H1 (cell line): ENCODE measurements around the gene VPS37C. TPM values are rescaled to one million over a fixed set of nuclear protein-coding genes. Genes with fewer than 3 reads are reported as not detected.

Experiments used
- CTCF ChIA-PET: fragments of 300-600 bp; sonication (Branson Sonifier 250); formaldehyde crosslinking; loops from one replicate; lab custom pipeline; 2021; ENCODE audit not compliant: partially characterized antibody; lab: Charles Lee
- POLR2A ChIA-PET: fragments of 300-600 bp; sonication (Branson Sonifier 250); formaldehyde crosslinking; loops from one replicate; lab custom pipeline; 2021; ENCODE audit warnings: inconsistent platforms; ENCODE audit not compliant: partially characterized antibody; lab: Charles Lee
- DNase-seq, 2 experiments: peaks; one replicate each; pipeline versions ENCODE4 v3.0.0 to v3.0.0-alpha.2; 2010 to 2022; ENCODE audit warnings: low spot score in 2 of 2, low read depth in 1 of 2, mixed read lengths in 1 of 2
- FAIRE-seq: peaks from 2 replicates; lab custom pipeline; 2011; peaks lifted over from hg19 to GRCh38; lab: Jason Lieb, UNC
- H2AFZ ChIP-seq: 2 replicates; pipeline ENCODE4 v1.8.1; 2012; ENCODE audit warnings: low read length, inconsistent platforms
- H2AK5ac ChIP-seq: 2 replicates; pipeline ENCODE4 v1.6.1; 2013; ENCODE audit warnings: low read depth, low read length
- H2BK120ac ChIP-seq: replicated peaks from 2 replicates; pipeline ENCODE3; 2013; ENCODE audit warnings: low read depth, low read length, inconsistent platforms
- H2BK12ac ChIP-seq: 2 replicates; pipeline ENCODE4 v1.6.1; 2013; ENCODE audit warnings: low read depth, low read length
- H2BK15ac ChIP-seq: 2 replicates; pipeline ENCODE4 v1.6.1; 2013; ENCODE audit warnings: low read length
- H2BK20ac ChIP-seq: 2 replicates; pipeline ENCODE4 v1.6.1; 2013; ENCODE audit warnings: low read length
- H2BK5ac ChIP-seq: 2 replicates; pipeline ENCODE4 v1.6.1; 2013; ENCODE audit warnings: low read depth, low read length
- H3K14ac ChIP-seq: 2 replicates; pipeline ENCODE4 v1.6.1; 2013; ENCODE audit warnings: inconsistent platforms; ENCODE audit not compliant: insufficient read length
- H3K18ac ChIP-seq: 2 replicates; pipeline ENCODE4 v1.6.1; 2013; ENCODE audit warnings: low read length; ENCODE audit errors: extremely low read depth
- H3K23ac ChIP-seq: 2 replicates; pipeline ENCODE4 v1.6.1; 2013; ENCODE audit warnings: inconsistent platforms; ENCODE audit not compliant: insufficient read length
- H3K23me2 ChIP-seq: 2 replicates; pipeline ENCODE4 v1.6.1; 2013; ENCODE audit warnings: low read depth, low read length
- H3K27ac ChIP-seq: 2 replicates; pipeline ENCODE4 v1.6.1; 2011; ENCODE audit warnings: low read depth, low read length, inconsistent platforms
- H3K27me3 ChIP-seq, 4 experiments: replicated peaks in 1 of 4; 1 replicate in 1 of 4; 2 replicates in 3 of 4; pipeline versions ENCODE4 v1.6.1 to v1.8.1; 2011 to 2013; ENCODE audit warnings: low read length in 3 of 4, mild to moderate bottlenecking in 3 of 4, inconsistent platforms in 2 of 4, mixed read lengths in 2 of 4, moderate library complexity in 1 of 4; ENCODE audit not compliant: control insufficient read depth in 3 of 4, insufficient read depth in 3 of 4; ENCODE audit errors: extremely low read depth in 1 of 4
- H3K36me3 ChIP-seq, 4 experiments: 2 replicates each; pipeline versions ENCODE4 v1.6.1 to v1.8.1; 2011 to 2013; ENCODE audit warnings: mild to moderate bottlenecking in 4 of 4, low read length in 3 of 4, moderate library complexity in 2 of 4, control low read depth in 1 of 4, inconsistent platforms in 1 of 4; ENCODE audit not compliant: insufficient read depth in 4 of 4, control insufficient read depth in 2 of 4
- H3K4ac ChIP-seq: replicated peaks from 2 replicates; pipeline ENCODE3; 2013; ENCODE audit warnings: low read length, low read depth, mixed read lengths, inconsistent platforms; ENCODE audit not compliant: insufficient read length
- H3K4me1 ChIP-seq, 4 experiments: replicated peaks in 1 of 4; 1 replicate in 1 of 4; 2 replicates in 3 of 4; pipeline versions ENCODE4 v1.6.1 to v1.8.1; 2011 to 2013; ENCODE audit warnings: low read length in 3 of 4, inconsistent platforms in 2 of 4, mixed read lengths in 1 of 4; ENCODE audit not compliant: insufficient read depth in 4 of 4, control insufficient read depth in 3 of 4
- H3K4me2 ChIP-seq, 2 experiments: 2 replicates each; pipeline versions ENCODE4 v1.6.1 to v1.8.1; 2011 to 2013; ENCODE audit warnings: low read depth in 2 of 2, low read length in 2 of 2, control low read depth in 1 of 2, inconsistent platforms in 1 of 2, mild to moderate bottlenecking in 1 of 2; ENCODE audit not compliant: insufficient read depth in 1 of 2
- H3K4me3 ChIP-seq, 4 experiments: fragments of 200-600, 300-600 bp in 1 of 4; sonication (generic), shearing (Covaris generic), sonication (Bioruptor Twin) in 1 of 4; 2 replicates each; pipeline versions ENCODE4 v1.5.1 to v1.8.1; 2011 to 2016; ENCODE audit warnings: low read length in 4 of 4, low read depth in 3 of 4, control low read depth in 2 of 4, inconsistent platforms in 2 of 4, mild to moderate bottlenecking in 2 of 4, mixed read lengths in 1 of 4, moderate library complexity in 1 of 4; ENCODE audit not compliant: insufficient read depth in 2 of 4; ENCODE audit errors: extremely low read depth in 1 of 4
- H3K56ac ChIP-seq: replicated peaks from 2 replicates; pipeline ENCODE3; 2013; ENCODE audit warnings: low read depth, mild to moderate bottlenecking, mixed read lengths, low read length, inconsistent platforms; ENCODE audit not compliant: insufficient read length
- H3K79me1 ChIP-seq: 2 replicates; pipeline ENCODE4 v1.6.1; 2013; ENCODE audit warnings: low read depth, low read length, control low read depth
- H3K79me2 ChIP-seq, 2 experiments: 2 replicates each; pipeline versions ENCODE4 v1.6.1 to v1.8.1; 2012 to 2013; ENCODE audit warnings: low read length in 2 of 2, mild to moderate bottlenecking in 2 of 2, inconsistent platforms in 1 of 2; ENCODE audit not compliant: insufficient read depth in 2 of 2, control insufficient read depth in 1 of 2
- H3K9ac ChIP-seq, 4 experiments: replicated peaks in 1 of 4; 1 replicate in 1 of 4; 2 replicates in 3 of 4; pipeline versions ENCODE4 v1.6.1 to v1.8.1; 2011 to 2013; ENCODE audit warnings: low read depth in 3 of 4, low read length in 3 of 4, control low read depth in 2 of 4, mild to moderate bottlenecking in 2 of 4, moderate library complexity in 2 of 4, inconsistent platforms in 1 of 4; ENCODE audit errors: extremely low read depth in 1 of 4
- H3K9me3 ChIP-seq, 2 experiments: 2 replicates each; pipeline versions ENCODE4 v1.6.1 to v1.8.1; 2012 to 2013; ENCODE audit warnings: mild to moderate bottlenecking in 2 of 2, moderate library complexity in 2 of 2, control low read depth in 1 of 2, inconsistent platforms in 1 of 2, low read depth in 1 of 2, low read length in 1 of 2, mixed read lengths in 1 of 2; ENCODE audit not compliant: insufficient read depth in 2 of 2
- H4K20me1 ChIP-seq, 2 experiments: replicated peaks in 1 of 2; 2 replicates each; pipeline versions ENCODE3 to v1.8.1; 2011 to 2013; ENCODE audit warnings: inconsistent platforms in 2 of 2, low read length in 2 of 2, mild to moderate bottlenecking in 1 of 2; ENCODE audit not compliant: insufficient read depth in 2 of 2, control insufficient read depth in 1 of 2
- H4K5ac ChIP-seq: 2 replicates; pipeline ENCODE4 v1.6.1; 2013; ENCODE audit warnings: low read length, low read depth, mixed read lengths, inconsistent platforms; ENCODE audit not compliant: insufficient read length
- H4K8ac ChIP-seq: 2 replicates; pipeline ENCODE4 v1.8.0; 2013; ENCODE audit warnings: mild to moderate bottlenecking, moderate library complexity, low read length, inconsistent platforms; ENCODE audit not compliant: insufficient read depth; ENCODE audit errors: extremely low read depth
- H4K91ac ChIP-seq: replicated peaks from 2 replicates; pipeline ENCODE3; 2013; ENCODE audit warnings: low read length, mixed read lengths, inconsistent platforms; ENCODE audit not compliant: insufficient read length
- CTBP2 ChIP-seq: IDR thresholded peaks from 2 replicates; pipeline ENCODE4 v1.7.0; 2011; ENCODE audit warnings: borderline replicate concordance, mild to moderate bottlenecking, moderate library complexity, mixed read lengths, low read length; ENCODE audit not compliant: insufficient read depth, insufficient read length
- FOSL1 ChIP-seq: IDR thresholded peaks from 2 replicates; pipeline ENCODE4 v1.6.1; 2011; ENCODE audit warnings: mild to moderate bottlenecking, low read depth, low read length, moderate library complexity; ENCODE audit not compliant: insufficient read depth
- HDAC6 ChIP-seq: IDR thresholded peaks from one replicate; pipeline ENCODE4 v1.7.1; 2012; ENCODE audit warnings: low read depth, mild to moderate bottlenecking, inconsistent platforms, low read length, moderate library complexity
- MAX ChIP-seq: IDR thresholded peaks from 2 replicates; pipeline ENCODE4 v1.6.1; 2012; ENCODE audit warnings: inconsistent platforms
- NRF1 ChIP-seq: IDR thresholded peaks from 2 replicates; pipeline ENCODE4 v1.6.1; 2011; ENCODE audit warnings: mild to moderate bottlenecking, low read depth, low read length, improper control_type of control experiment
- PHF8 ChIP-seq: fragments of 200-600 bp; sonication (generic); conservative IDR thresholded peaks from 2 replicates; pipeline ENCODE4 v1.7.1; 2012; ENCODE audit warnings: low read depth, mild to moderate bottlenecking, inconsistent platforms, low read length, moderate library complexity
- POLR2A ChIP-seq, 2 experiments: IDR thresholded peaks; 1 replicate in 1 of 2; 2 replicates in 1 of 2; pipeline ENCODE4 v1.6.1; 2011; ENCODE audit warnings: low read depth in 2 of 2, low read length in 2 of 2, mild to moderate bottlenecking in 2 of 2; ENCODE audit errors: control extremely low read depth in 1 of 2
- RAD21 ChIP-seq, 2 experiments: IDR thresholded peaks in 1 of 2; conservative IDR thresholded peaks in 1 of 2; 2 replicates each; pipeline ENCODE4 v1.6.1; 2011; ENCODE audit warnings: low read depth in 2 of 2, low read length in 2 of 2, improper control_type of control experiment in 1 of 2, inconsistent platforms in 1 of 2, mild to moderate bottlenecking in 1 of 2, moderate library complexity in 1 of 2
- RBBP5 ChIP-seq: IDR thresholded peaks from 2 replicates; pipeline ENCODE4 v1.7.1; 2012; ENCODE audit warnings: low read depth, mild to moderate bottlenecking, inconsistent platforms, low read length, moderate library complexity, borderline replicate concordance
- RXRA ChIP-seq: IDR thresholded peaks from 2 replicates; pipeline ENCODE4 v1.6.1; 2011; ENCODE audit warnings: low read depth, mild to moderate bottlenecking, low read length, moderate library complexity; ENCODE audit not compliant: insufficient read depth
- SIRT6 ChIP-seq: IDR thresholded peaks from one replicate; pipeline ENCODE4 v1.7.1; 2012; ENCODE audit warnings: low read length, inconsistent platforms
- TAF7 ChIP-seq: optimal IDR thresholded peaks from 2 replicates; pipeline ENCODE3; 2011; ENCODE audit warnings: low read depth, mild to moderate bottlenecking, inconsistent platforms, low read length, moderate library complexity, borderline replicate concordance
- TBP ChIP-seq: IDR thresholded peaks from 2 replicates; pipeline ENCODE4 v1.6.1; 2011; ENCODE audit warnings: low read depth, low read length, improper control_type of control experiment
- ZNF274 ChIP-seq: IDR thresholded peaks from 2 replicates; pipeline ENCODE4 v1.7.0; 2012; ENCODE audit warnings: low read length, borderline replicate concordance; ENCODE audit errors: extremely low read depth
- WGBS, 2 experiments: shearing (Covaris generic) in 1 of 2; methylation state at CpG; one replicate each; pipeline versions ENCODE4 v1.1.6 to v1.1.7; 2013 to 2015; ENCODE audit warnings: low lambda C conversion rate in 2 of 2, mixed read lengths in 2 of 2, inconsistent platforms in 1 of 2, low coverage in 1 of 2, missing lambda C conversion rate in 1 of 2; ENCODE audit not compliant: insufficient replicate concordance in 2 of 2, insufficient coverage in 1 of 2, insufficient read length in 1 of 2; ENCODE audit errors: extremely low coverage in 1 of 2, missing lambda C conversion rate in 1 of 2; 5-methylcytosine and 5-hydroxymethylcytosine counted together
- polyA plus RNA-seq, 7 experiments: library from polyadenylated mRNA; depleted of rRNA in 3 of 7; stranded (reverse) in 5 of 7; unstranded in 2 of 7; fragments of >200 nt in 5 of 7; fragments of 200-250 nt in 2 of 7; gene quantifications; 1 replicate in 5 of 7; 2 replicates in 1 of 7; 4 replicates in 1 of 7; pipeline versions ENCODE4 v1.2.1 to v1.2.3, GENCODE V29; 2011 to 2013; ENCODE audit warnings: missing spikeins in 2 of 7, mixed read lengths in 2 of 7
- total RNA-seq: library from RNA; stranded (reverse); fragmentation: NEBNext Ultra II Directional; extraction: Animal tissue kit (Norgen Biotek cat#: 25700); gene quantifications from 2 replicates; pipeline ENCODE4 v1.2.1, GENCODE V29; 2021

VPS37C gene
- total and polyA plus RNA-seq, 2 of the 8 experiments (the other 6 are each of a cell fraction or from before 2014, with no cell fraction given), result 12.9 to 21.0 TPM

GRCh38 chr11:61127991-61128390, 33.2 kb downstream of the VPS37C start:
- no peak overlapping the region for H3K23ac ChIP-seq
- H4K5ac ChIP-seq, result no peak overlapping the region
- H4K20me1 ChIP-seq, result peaks cover 0 to 3% of the 10 kb centered on the region in 2 experiments
- no peak overlapping the region for H2AFZ ChIP-seq
- H3K56ac ChIP-seq, result no peak overlapping the region
- POLR2A ChIA-PET, result interaction anchor here (1.0 kb wide), 1 partner anchor 15 kb away, joined by 3 read pairs; no protein-coding TSS in a partner anchor
- no peak overlapping the region for H3K4me2 ChIP-seq
- no peak overlapping the region for H3K27ac ChIP-seq
- no peaks in the 10 kb centered on the region for H3K9me3 ChIP-seq
- WGBS, 2 experiments, result 76% methylated on average over 9 of the region's 9 CpGs; no CpG with 5 or more reads in 1 of the 2 experiments
- H2BK15ac ChIP-seq, result no peak overlapping the region
- H2AK5ac ChIP-seq, result no peak overlapping the region
- H2BK5ac ChIP-seq, result no peak overlapping the region
- no peaks in the 10 kb centered on the region for H3K23me2 ChIP-seq
- FAIRE-seq (no peak), DNase-seq (no peak)
- no peaks in the 10 kb centered on the region; a peak in 2 of 8 replicates for H3K36me3 ChIP-seq
- CTCF ChIA-PET, result interaction anchor here (0.6 to 7.1 kb wide), 15 partner anchors 9 to 501 kb away, joined by 3 to 38 read pairs (median 3); no protein-coding TSS in a partner anchor
- H2BK120ac ChIP-seq, result no peak overlapping the region
- no peak overlapping the region for H3K4me3 ChIP-seq
- no peak overlapping the region for H3K9ac ChIP-seq
- no peak overlapping the region for H4K91ac ChIP-seq
- no peaks in the 10 kb centered on the region for H3K27me3 ChIP-seq
- H3K18ac ChIP-seq, result no peak overlapping the region
- no peak overlapping the region for H3K4ac ChIP-seq
- H3K4me1 ChIP-seq, result peaks cover 0 to 3% (median 1%) of the 10 kb centered on the region in 4 experiments; a peak in 3 of 7 replicates
- H3K79me2 ChIP-seq, result no peaks in the 10 kb centered on the region
- no peaks in the 10 kb centered on the region for H3K79me1 ChIP-seq
- no peak overlapping the region for H2BK12ac ChIP-seq
- no peak overlapping the region for H2BK20ac ChIP-seq
- no peak overlapping the region for H3K14ac ChIP-seq
- H4K8ac ChIP-seq, result no peak overlapping the region
- TF ChIP-seq POLR2A (IDR thresholded peaks at IDR 0.05; ENCODE audit: control extremely low read depth in 1 of 2, low read depth in 2 of 2, low read length in 2 of 2) (no peak), RXRA (no peak), ZNF274 (no peak), RAD21 (IDR thresholded peaks at IDR 0.05 in 1 of 2, conservative IDR thresholded peaks at IDR 0.05 in 1 of 2; ENCODE audit: low read depth in 2 of 2, low read length in 2 of 2) (no peak), TBP (no peak), NRF1 (no peak), PHF8 (no peak), MAX (no peak), RBBP5 (no peak), FOSL1 (no peak), SIRT6 (no peak), HDAC6 (no peak), TAF7 (no peak), CTBP2 (no peak)
